Endothelial cell of umbilical vein (primary cell): Measurements from ENCODE around the gene CACNA1B. TPM values are rescaled to one million over a fixed set of nuclear protein-coding genes. Genes with fewer than 3 reads are reported as not detected.

Experiments
- BruUV-seq: library from RNA; stranded (reverse); fragments of 400-500 nt; replicated peaks from 2 replicates; lab custom pipeline; 2021; lab: Mats Ljungman, UMichigan
- CTCF ChIA-PET: fragments of 300-600, 350-600 bp; sonication (Branson Sonifier 250); formaldehyde crosslinking; loops from one replicate; lab custom pipeline; 2021; ENCODE audit warnings: antibody characterized with exemption, inconsistent platforms; lab: Charles Lee
- POLR2A ChIA-PET: fragments of 300-600, 350-600 bp; sonication (Branson Sonifier 250); formaldehyde crosslinking; loops from one replicate; lab custom pipeline; 2021; ENCODE audit warnings: antibody characterized with exemption, inconsistent platforms; lab: Charles Lee
- DNase-seq: peaks from one replicate; pipeline ENCODE4 v3.0.0-alpha.2; 2011; ENCODE audit warnings: low read depth, low spot score
- FAIRE-seq: peaks from 2 replicates; lab custom pipeline; 2011; peaks lifted over from hg19 to GRCh38; lab: Jason Lieb, UNC
- H2AFZ ChIP-seq: 2 replicates; pipeline ENCODE4 v1.6.0; 2012; ENCODE audit warnings: low read depth, low read length, control low read depth, inconsistent platforms
- H3K27ac ChIP-seq: 2 replicates; pipeline ENCODE4 v1.5.1; 2011; ENCODE audit warnings: low read depth, mild to moderate bottlenecking, control low read depth, low read length, moderate library complexity; ENCODE audit not compliant: insufficient read depth
- H3K27me3 ChIP-seq, 2 experiments: 2 replicates each; pipeline versions ENCODE4 v1.6.0 to v1.6.1; 2011; ENCODE audit warnings: low read length in 2 of 2, mixed read lengths in 1 of 2; ENCODE audit not compliant: control insufficient read depth in 2 of 2, insufficient read depth in 2 of 2
- H3K36me3 ChIP-seq, 2 experiments: 2 replicates in 1 of 2; 3 replicates in 1 of 2; pipeline ENCODE4 v1.5.1; 2011; ENCODE audit warnings: low read length in 2 of 2, mild to moderate bottlenecking in 1 of 2, moderate library complexity in 1 of 2; ENCODE audit not compliant: control insufficient read depth in 2 of 2, insufficient read depth in 2 of 2; ENCODE audit errors: extremely low read depth in 1 of 2
- H3K4me1 ChIP-seq: 3 replicates; pipeline ENCODE4 v1.5.1; 2011; ENCODE audit warnings: mild to moderate bottlenecking, low read length; ENCODE audit not compliant: control insufficient read depth, insufficient read depth; ENCODE audit errors: extremely low read depth
- H3K4me2 ChIP-seq: 2 replicates; pipeline ENCODE4 v1.6.1; 2011; ENCODE audit warnings: low read length, control low read depth, mixed read lengths; ENCODE audit not compliant: insufficient read depth
- H3K4me3 ChIP-seq, 3 experiments: fragments of 200-600 bp in 1 of 3; sonication (generic), shearing (Covaris generic) in 1 of 3; replicated peaks in 1 of 3; 2 replicates each; pipeline ENCODE4 v1.5.1; 2011 to 2016; ENCODE audit warnings: control low read depth in 3 of 3, low read length in 3 of 3, mild to moderate bottlenecking in 2 of 3, inconsistent platforms in 1 of 3, low read depth in 1 of 3, moderate library complexity in 1 of 3; ENCODE audit not compliant: insufficient read depth in 1 of 3
- H3K79me2 ChIP-seq: 2 replicates; pipeline ENCODE4 v1.6.0; 2012; ENCODE audit warnings: low read length, inconsistent platforms; ENCODE audit not compliant: control insufficient read depth, insufficient read depth
- H3K9ac ChIP-seq: replicated peaks from 2 replicates; pipeline ENCODE3; 2011; ENCODE audit warnings: low read length, control low read depth; ENCODE audit not compliant: insufficient read depth; ENCODE audit errors: extremely low read depth
- H3K9me1 ChIP-seq: replicated peaks from 3 replicates; pipeline ENCODE4 v1.6.0; 2011; ENCODE audit warnings: mild to moderate bottlenecking, low read length; ENCODE audit not compliant: control insufficient read depth, insufficient read depth; ENCODE audit errors: extremely low read depth
- H3K9me3 ChIP-seq: replicated peaks from 2 replicates; pipeline ENCODE4 v1.5.1; 2012; ENCODE audit warnings: low read length, inconsistent platforms; ENCODE audit not compliant: control insufficient read depth, insufficient read depth
- H4K20me1 ChIP-seq: replicated peaks from 2 replicates; pipeline ENCODE3; 2011; ENCODE audit warnings: mild to moderate bottlenecking, low read length; ENCODE audit not compliant: control insufficient read depth, insufficient read depth; ENCODE audit errors: extremely low read depth
- EZH2 ChIP-seq: IDR thresholded peaks from 2 replicates; pipeline ENCODE4 v1.6.1; 2012; ENCODE audit warnings: borderline replicate concordance, low read depth, mild to moderate bottlenecking, moderate library complexity, low read length, inconsistent platforms; ENCODE audit not compliant: severe bottlenecking
- FOS ChIP-seq: IDR thresholded peaks from 2 replicates; pipeline ENCODE4 v1.6.1; 2011; ENCODE audit warnings: mild to moderate bottlenecking, low read length, moderate library complexity, borderline replicate concordance; ENCODE audit not compliant: insufficient read depth
- GATA2 ChIP-seq: IDR thresholded peaks from 2 replicates; pipeline ENCODE4 v1.7.0; 2011; ENCODE audit warnings: low read depth, mild to moderate bottlenecking, moderate library complexity, mixed read lengths, low read length; ENCODE audit not compliant: insufficient read length, insufficient read depth
- JUN ChIP-seq: IDR thresholded peaks from 2 replicates; pipeline ENCODE4 v1.6.1; 2011; ENCODE audit warnings: borderline replicate concordance, low read depth; ENCODE audit not compliant: insufficient read length, insufficient read depth
- MYC ChIP-seq: IDR thresholded peaks from one replicate; pipeline ENCODE4 v1.6.1; 2011; ENCODE audit warnings: mild to moderate bottlenecking, low read depth, low read length
- POLR2A ChIP-seq: IDR thresholded peaks from 2 replicates; pipeline ENCODE4 v1.6.1; 2012; ENCODE audit warnings: low read depth, mild to moderate bottlenecking, control low read depth, low read length
- POLR2AphosphoS5 ChIP-seq: IDR thresholded peaks from 2 replicates; pipeline ENCODE4 v1.6.1; 2012; ENCODE audit warnings: low read depth, mild to moderate bottlenecking, control low read depth, low read length, moderate library complexity; ENCODE audit not compliant: insufficient read depth
- dilution Hi-C: fragments of 300-500 bp; cut with MboI; formaldehyde crosslinking; loops from one replicate; pipeline ENCODE4 v1.15.0; 2019; ENCODE audit warnings: low sequenced_read_pairs; ENCODE audit not compliant: extremely low pct_ligation_motif_present
- intact Hi-C: fragments of 100-400 bp; cut with micrococcal nuclease; formaldehyde crosslinking; loops from one replicate; pipeline ENCODE4 v1.10.0; 2022
- polyA plus RNA-seq, 4 experiments: library from polyadenylated mRNA; depleted of rRNA in 3 of 4; stranded (reverse) in 3 of 4; unstranded in 1 of 4; fragments of >200 nt; gene quantifications; 2 replicates each; pipeline versions ENCODE4 v1.2.1 to v1.2.3, GENCODE V29; 2011 to 2012; ENCODE audit warnings: missing spikeins in 1 of 4
- total RNA-seq: library from RNA; stranded (reverse); gene quantifications from 2 replicates; pipeline ENCODE4 v1.2.3, GENCODE V29; 2021
- TF ChIP-seq, protein P1 (sequence below), 2 donors: IDR thresholded peaks; 1 replicate in 1 of 2; 2 replicates in 1 of 2; pipeline ENCODE4 v1.5.1; 2011; ENCODE audit warnings: low read length in 2 of 2, mild to moderate bottlenecking in 2 of 2, moderate library complexity in 2 of 2, control low read depth in 1 of 2, inconsistent platforms in 1 of 2, low read depth in 1 of 2; ENCODE audit not compliant: insufficient read depth in 1 of 2; ENCODE audit errors: extremely low read depth in 1 of 2
- TF ChIP-seq, protein P2 (sequence below): IDR thresholded peaks from 2 replicates; pipeline ENCODE4 v1.6.1; 2011; ENCODE audit not compliant: insufficient read depth, insufficient read length

The CACNA1B gene
- total and polyA plus RNA-seq, 2 donors (not counting 3 experiments of a cell fraction or from before 2014, with no cell fraction given) = 0.11 to 0.41 TPM

DNA sequence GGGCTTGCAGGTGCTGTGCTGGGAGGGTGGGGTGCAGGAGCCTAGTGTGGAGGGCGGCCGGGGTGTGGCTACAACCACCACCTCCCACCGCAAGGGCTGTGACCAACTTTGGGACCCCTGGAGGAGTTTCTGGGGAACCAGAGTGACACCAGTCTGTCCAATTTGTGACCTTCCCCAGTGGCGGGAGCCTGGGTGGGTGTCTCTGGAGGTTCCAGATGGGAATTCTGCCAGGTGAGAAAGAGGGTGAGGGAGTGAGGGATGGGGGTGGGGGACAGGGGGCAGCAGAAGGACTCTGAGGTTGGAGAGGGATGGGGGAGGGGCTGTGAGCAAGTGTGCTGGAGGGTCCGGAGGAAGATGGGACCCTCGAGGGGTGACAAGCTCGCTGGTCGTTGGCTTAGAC is 4.2 kb upstream of the CACNA1B start:
- Histone ChIP-seq H3K79me2 (no peaks in the 10 kb centered on the region), H3K36me3 (no peaks in the 10 kb centered on the region), H3K9ac (no peak overlapping the region), H3K9me1 (no peaks in the 10 kb centered on the region), H4K20me1 (no peaks in the 10 kb centered on the region), H3K4me2 (no peak overlapping the region), H3K9me3 (no peaks in the 10 kb centered on the region), H3K4me3 (no peak overlapping the region), H3K27ac (no peak overlapping the region), H3K27me3 (peaks cover 2 to 3% of the 10 kb centered on the region in 2 experiments), H2AFZ (no peak overlapping the region), H3K4me1 (no peaks in the 10 kb centered on the region)
- DNase-seq (no peak), FAIRE-seq (no peak)
- dilution Hi-C loops (no loop called here), intact Hi-C loops (no loop called here)
- no peak for TF ChIP-seq FOS
- TF ChIP-seq JUN = no peak
- no peak for TF ChIP-seq EZH2
- TF ChIP-seq POLR2A = no peak
- no peak for TF ChIP-seq POLR2AphosphoS5
- TF ChIP-seq, protein P1, sequence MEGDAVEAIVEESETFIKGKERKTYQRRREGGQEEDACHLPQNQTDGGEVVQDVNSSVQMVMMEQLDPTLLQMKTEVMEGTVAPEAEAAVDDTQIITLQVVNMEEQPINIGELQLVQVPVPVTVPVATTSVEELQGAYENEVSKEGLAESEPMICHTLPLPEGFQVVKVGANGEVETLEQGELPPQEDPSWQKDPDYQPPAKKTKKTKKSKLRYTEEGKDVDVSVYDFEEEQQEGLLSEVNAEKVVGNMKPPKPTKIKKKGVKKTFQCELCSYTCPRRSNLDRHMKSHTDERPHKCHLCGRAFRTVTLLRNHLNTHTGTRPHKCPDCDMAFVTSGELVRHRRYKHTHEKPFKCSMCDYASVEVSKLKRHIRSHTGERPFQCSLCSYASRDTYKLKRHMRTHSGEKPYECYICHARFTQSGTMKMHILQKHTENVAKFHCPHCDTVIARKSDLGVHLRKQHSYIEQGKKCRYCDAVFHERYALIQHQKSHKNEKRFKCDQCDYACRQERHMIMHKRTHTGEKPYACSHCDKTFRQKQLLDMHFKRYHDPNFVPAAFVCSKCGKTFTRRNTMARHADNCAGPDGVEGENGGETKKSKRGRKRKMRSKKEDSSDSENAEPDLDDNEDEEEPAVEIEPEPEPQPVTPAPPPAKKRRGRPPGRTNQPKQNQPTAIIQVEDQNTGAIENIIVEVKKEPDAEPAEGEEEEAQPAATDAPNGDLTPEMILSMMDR (IDR thresholded peaks at IDR 0.05; ENCODE audit: extremely low read depth in 1 of 2, insufficient read depth in 1 of 2, low read depth in 1 of 2, low read length in 2 of 2) = no peak
- BruUV-seq = no TSS peak
- ChIA-PET CTCF (no interaction called here), POLR2A (no interaction called here)

DNA sequence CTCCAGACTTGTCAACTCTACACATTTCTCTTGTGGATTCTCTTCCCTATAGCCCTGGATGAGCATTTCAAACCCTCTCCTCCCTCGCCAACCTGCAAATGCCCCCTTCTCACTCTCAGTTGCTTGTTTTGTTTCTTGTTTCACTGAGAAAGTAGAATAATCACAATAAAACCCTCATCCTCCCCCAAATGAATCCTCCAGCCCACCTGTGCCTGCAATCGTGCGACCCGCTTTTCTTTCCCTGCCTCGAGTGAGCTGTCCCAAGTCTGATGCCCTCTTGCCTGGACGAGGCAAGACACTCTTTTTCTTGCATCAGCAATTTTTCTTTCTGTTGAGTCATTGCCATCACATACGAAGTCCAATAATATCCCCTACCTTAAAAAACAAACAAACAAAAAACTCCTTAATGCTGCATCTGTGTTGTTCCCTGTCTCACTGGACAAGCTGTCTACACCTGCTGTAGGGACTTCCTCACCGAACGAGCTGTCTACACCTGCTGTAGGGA is 3.7 kb upstream of the CACNA1B start:
- BruUV-seq = no TSS peak
- H3K36me3 ChIP-seq = no peaks in the 10 kb centered on the region
- dilution Hi-C loops = no loop called here
- no peak overlapping the region for H2AFZ ChIP-seq
- H3K4me2 ChIP-seq = no peak overlapping the region
- no peaks in the 10 kb centered on the region for H3K9me3 ChIP-seq
- TF ChIP-seq MYC (no peak), POLR2A (no peak), JUN (no peak), FOS (no peak), GATA2 (no peak), POLR2AphosphoS5 (no peak), EZH2 (no peak)
- TF ChIP-seq, protein P1 (IDR thresholded peaks at IDR 0.05; ENCODE audit: extremely low read depth in 1 of 2, insufficient read depth in 1 of 2, low read depth in 1 of 2, low read length in 2 of 2) = no peak
- TF ChIP-seq, protein P2, sequence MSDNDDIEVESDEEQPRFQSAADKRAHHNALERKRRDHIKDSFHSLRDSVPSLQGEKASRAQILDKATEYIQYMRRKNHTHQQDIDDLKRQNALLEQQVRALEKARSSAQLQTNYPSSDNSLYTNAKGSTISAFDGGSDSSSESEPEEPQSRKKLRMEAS = no peak
- FAIRE-seq (no peak), DNase-seq (no peak)
- ChIA-PET CTCF (no interaction called here), POLR2A (no interaction called here)
- H3K4me1 ChIP-seq = no peaks in the 10 kb centered on the region
- intact Hi-C loops = no loop called here
- H3K4me3 ChIP-seq = no peak overlapping the region
- H3K27me3 ChIP-seq = peaks cover 2 to 3% of the 10 kb centered on the region in 2 experiments
- H4K20me1 ChIP-seq = no peaks in the 10 kb centered on the region
- no peak overlapping the region for H3K9ac ChIP-seq
- H3K79me2 ChIP-seq = no peaks in the 10 kb centered on the region
- H3K27ac ChIP-seq = no peak overlapping the region
- no peaks in the 10 kb centered on the region for H3K9me1 ChIP-seq
